ENCODE results near the gene TMC8. TPM values are rescaled to one million over a fixed set of nuclear protein-coding genes. Genes with fewer than 3 reads are reported as not detected.

TMC8 gene
- total and polyA plus RNA-seq, 2 donors (not counting 1 experiment from before 2014, with no cell fraction given): 0.02 TPM; not detected in 1

GRCh38 chr17:78128551-78129350 is 1.8 kb upstream of the TMC8 start, which contains the start of gene TMC6:
Gene TMC6, minus strand, starts transcription at chr17:78128755. Its CDS starts 1,923 bp downstream, at chr17:78126832.
- peaks cover 28% of the 10 kb centered on the region for H3K27me3 ChIP-seq (ENCODE audit: control insufficient read depth, insufficient read depth, low read length)
- H3K4me1 ChIP-seq (ENCODE audit: control insufficient read depth, extremely low read depth, insufficient read depth, low read length): peaks cover 2% of the 10 kb centered on the region
- TF ChIP-seq, protein P1, sequence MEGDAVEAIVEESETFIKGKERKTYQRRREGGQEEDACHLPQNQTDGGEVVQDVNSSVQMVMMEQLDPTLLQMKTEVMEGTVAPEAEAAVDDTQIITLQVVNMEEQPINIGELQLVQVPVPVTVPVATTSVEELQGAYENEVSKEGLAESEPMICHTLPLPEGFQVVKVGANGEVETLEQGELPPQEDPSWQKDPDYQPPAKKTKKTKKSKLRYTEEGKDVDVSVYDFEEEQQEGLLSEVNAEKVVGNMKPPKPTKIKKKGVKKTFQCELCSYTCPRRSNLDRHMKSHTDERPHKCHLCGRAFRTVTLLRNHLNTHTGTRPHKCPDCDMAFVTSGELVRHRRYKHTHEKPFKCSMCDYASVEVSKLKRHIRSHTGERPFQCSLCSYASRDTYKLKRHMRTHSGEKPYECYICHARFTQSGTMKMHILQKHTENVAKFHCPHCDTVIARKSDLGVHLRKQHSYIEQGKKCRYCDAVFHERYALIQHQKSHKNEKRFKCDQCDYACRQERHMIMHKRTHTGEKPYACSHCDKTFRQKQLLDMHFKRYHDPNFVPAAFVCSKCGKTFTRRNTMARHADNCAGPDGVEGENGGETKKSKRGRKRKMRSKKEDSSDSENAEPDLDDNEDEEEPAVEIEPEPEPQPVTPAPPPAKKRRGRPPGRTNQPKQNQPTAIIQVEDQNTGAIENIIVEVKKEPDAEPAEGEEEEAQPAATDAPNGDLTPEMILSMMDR (conservative IDR thresholded peaks at IDR 0.05 in 1 of 2, IDR thresholded peaks at IDR 0.05 in 1 of 2; ENCODE audit: low read depth in 1 of 2, low read length in 2 of 2): no peak
- TF ChIP-seq EZH2 (IDR thresholded peaks at IDR 0.05; ENCODE audit: low read length, missing control alignments): peak; percentile 68
- no peaks in the 10 kb centered on the region for H3K36me3 ChIP-seq (ENCODE audit: control insufficient read depth, insufficient read depth, low read length)
- no peaks in the 10 kb centered on the region for H4K20me1 ChIP-seq (ENCODE audit: control insufficient read depth, extremely low read depth, insufficient read depth, low read length)
- H2AFZ ChIP-seq (ENCODE audit: low read length): no peak within 1 kb of the TSS
- H3K4me2 ChIP-seq (ENCODE audit: extremely low read depth, insufficient read depth, low read length): peak within 1 kb of the TSS; percentile 71
- no peak within 1 kb of the TSS for H3K27ac ChIP-seq (ENCODE audit: insufficient read depth, low read length)
- H3K4me3 ChIP-seq (replicated peaks in 1 of 4; ENCODE audit: control extremely low read depth in 1 of 4, insufficient read depth in 1 of 4, low read depth in 3 of 4, low read length in 4 of 4): peak within 1 kb of the TSS in 3 of 4 experiments; percentile 23 to 52 (median 33)
- DNase-seq (ENCODE audit: low read depth in 2 of 2): no peak
- no peaks in the 10 kb centered on the region for H3K79me2 ChIP-seq (ENCODE audit: control insufficient read depth, insufficient read depth, low read length)
- H3K9ac ChIP-seq (ENCODE audit: insufficient read depth, low read length): peak within 1 kb of the TSS; percentile 7
- H3K9me3 ChIP-seq (ENCODE audit: control insufficient read depth, insufficient read depth, low read depth, low read length): no peaks in the 10 kb centered on the region

DNA sequence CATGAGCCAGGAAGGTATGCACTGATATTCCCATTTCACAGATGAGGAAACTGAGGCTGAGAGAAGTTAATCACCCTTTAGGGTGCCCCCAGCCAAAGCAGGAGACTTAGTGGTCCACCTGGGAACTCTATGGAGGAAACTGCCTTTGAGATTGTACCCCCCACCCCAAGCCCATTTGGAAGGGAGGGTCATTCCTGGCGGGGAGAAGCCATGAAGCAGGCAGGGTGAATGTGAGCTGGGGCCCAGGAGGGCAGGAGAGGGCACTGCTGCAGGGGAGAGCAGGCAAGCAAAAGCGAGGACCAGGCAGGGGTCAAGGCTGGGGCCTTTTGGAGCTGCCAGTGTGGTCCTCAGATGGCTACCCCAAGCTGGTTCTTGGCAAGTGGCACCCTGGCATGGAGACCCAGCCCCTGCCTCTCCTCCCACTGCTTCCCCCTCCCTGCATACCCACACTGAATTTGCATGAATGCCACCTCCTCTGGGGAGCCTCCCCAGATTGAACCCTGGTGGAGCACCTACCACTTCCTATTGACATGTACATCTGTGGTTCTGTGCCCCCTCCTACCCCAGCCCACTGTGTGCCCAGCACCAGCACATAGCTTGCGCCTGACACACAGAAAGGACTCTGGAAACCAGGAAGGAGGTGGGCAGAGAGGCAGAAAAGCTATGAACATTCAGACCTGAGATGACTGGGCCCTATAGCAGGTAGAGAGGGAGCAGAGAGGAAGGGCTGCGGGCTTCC is 1.1 kb upstream of the TMC8 start:
- H3K4me2 ChIP-seq (ENCODE audit: extremely low read depth, insufficient read depth, low read length): no peak overlapping the region
- no peaks in the 10 kb centered on the region for H3K9me3 ChIP-seq (ENCODE audit: control insufficient read depth, insufficient read depth, low read depth, low read length)
- no peaks in the 10 kb centered on the region for H4K20me1 ChIP-seq (ENCODE audit: control insufficient read depth, extremely low read depth, insufficient read depth, low read length)
- H3K79me2 ChIP-seq (ENCODE audit: control insufficient read depth, insufficient read depth, low read length): no peaks in the 10 kb centered on the region
- no peak for DNase-seq (ENCODE audit: low read depth in 2 of 2)
- peaks cover 2% of the 10 kb centered on the region for H3K4me1 ChIP-seq (ENCODE audit: control insufficient read depth, extremely low read depth, insufficient read depth, low read length)
- H3K27me3 ChIP-seq (ENCODE audit: control insufficient read depth, insufficient read depth, low read length): peaks cover 28% of the 10 kb centered on the region
- H3K9ac ChIP-seq (ENCODE audit: insufficient read depth, low read length): no peak overlapping the region
- H2AFZ ChIP-seq (ENCODE audit: low read length): no peak overlapping the region
- TF ChIP-seq, protein P1 (conservative IDR thresholded peaks at IDR 0.05 in 1 of 2, IDR thresholded peaks at IDR 0.05 in 1 of 2; ENCODE audit: low read depth in 1 of 2, low read length in 2 of 2): no peak
- TF ChIP-seq EZH2 (IDR thresholded peaks at IDR 0.05; ENCODE audit: low read length, missing control alignments): no peak
- no peak overlapping the region for H3K4me3 ChIP-seq (replicated peaks in 1 of 4; ENCODE audit: control extremely low read depth in 1 of 4, insufficient read depth in 1 of 4, low read depth in 3 of 4, low read length in 4 of 4)
- no peaks in the 10 kb centered on the region for H3K36me3 ChIP-seq (ENCODE audit: control insufficient read depth, insufficient read depth, low read length)
- H3K27ac ChIP-seq (ENCODE audit: insufficient read depth, low read length): no peak overlapping the region

GRCh38 chr17:78130090-78130436 is 508 bp upstream of the TMC8 start:
- peaks cover 28% of the 10 kb centered on the region for H3K27me3 ChIP-seq (ENCODE audit: control insufficient read depth, insufficient read depth, low read length)
- no peak overlapping the region for H3K9ac ChIP-seq (ENCODE audit: insufficient read depth, low read length)
- H3K36me3 ChIP-seq (ENCODE audit: control insufficient read depth, insufficient read depth, low read length): no peaks in the 10 kb centered on the region
- no peak overlapping the region for H2AFZ ChIP-seq (ENCODE audit: low read length)
- no peak for DNase-seq (ENCODE audit: low read depth in 2 of 2)
- H3K4me3 ChIP-seq (replicated peaks in 1 of 4; ENCODE audit: control extremely low read depth in 1 of 4, insufficient read depth in 1 of 4, low read depth in 3 of 4, low read length in 4 of 4): no peak overlapping the region
- H3K4me2 ChIP-seq (ENCODE audit: extremely low read depth, insufficient read depth, low read length): no peak overlapping the region
- H3K79me2 ChIP-seq (ENCODE audit: control insufficient read depth, insufficient read depth, low read length): no peaks in the 10 kb centered on the region
- H3K4me1 ChIP-seq (ENCODE audit: control insufficient read depth, extremely low read depth, insufficient read depth, low read length): peaks cover 2% of the 10 kb centered on the region
- no peak for TF ChIP-seq EZH2 (IDR thresholded peaks at IDR 0.05; ENCODE audit: low read length, missing control alignments)
- TF ChIP-seq, protein P1 (conservative IDR thresholded peaks at IDR 0.05 in 1 of 2, IDR thresholded peaks at IDR 0.05 in 1 of 2; ENCODE audit: low read depth in 1 of 2, low read length in 2 of 2): no peak
- no peaks in the 10 kb centered on the region for H4K20me1 ChIP-seq (ENCODE audit: control insufficient read depth, extremely low read depth, insufficient read depth, low read length)
- no peaks in the 10 kb centered on the region for H3K9me3 ChIP-seq (ENCODE audit: control insufficient read depth, insufficient read depth, low read depth, low read length)
- H3K27ac ChIP-seq (ENCODE audit: insufficient read depth, low read length): no peak overlapping the region

Data from fibroblast of lung (primary cell).